BE2C (cell line): ENCODE data around the gene HSBP1.

ENCODE experiments used
- DNase-seq: peaks from one replicate; pipeline ENCODE4 v3.0.0-alpha.2; 2020
- H3K27me3 ChIP-seq: fragments of 250-450 bp; sonication (Bioruptor Pico); 2 replicates; pipeline ENCODE4 v1.5.1; 2020; ENCODE audit warnings: mild to moderate bottlenecking
- H3K36me3 ChIP-seq: fragments of 250-450 bp; sonication (Bioruptor Pico); 2 replicates; pipeline ENCODE4 v1.5.1; 2020; ENCODE audit warnings: mild to moderate bottlenecking
- H3K4me1 ChIP-seq: fragments of 250-450 bp; sonication (Bioruptor Pico); 2 replicates; pipeline ENCODE4 v1.5.1; 2020
- H3K4me3 ChIP-seq: 2 replicates; pipeline ENCODE4 v1.5.1; 2011; ENCODE audit warnings: low read depth, low read length
- H3K9me3 ChIP-seq: fragments of 250-450 bp; sonication (Bioruptor Pico); 2 replicates; pipeline ENCODE4 v1.5.1; 2020
- TF ChIP-seq, protein P1 (sequence below): IDR thresholded peaks from 2 replicates; pipeline ENCODE4 v1.5.1; 2012; ENCODE audit warnings: mild to moderate bottlenecking, low read depth, low read length

The HSBP1 gene

DNA sequence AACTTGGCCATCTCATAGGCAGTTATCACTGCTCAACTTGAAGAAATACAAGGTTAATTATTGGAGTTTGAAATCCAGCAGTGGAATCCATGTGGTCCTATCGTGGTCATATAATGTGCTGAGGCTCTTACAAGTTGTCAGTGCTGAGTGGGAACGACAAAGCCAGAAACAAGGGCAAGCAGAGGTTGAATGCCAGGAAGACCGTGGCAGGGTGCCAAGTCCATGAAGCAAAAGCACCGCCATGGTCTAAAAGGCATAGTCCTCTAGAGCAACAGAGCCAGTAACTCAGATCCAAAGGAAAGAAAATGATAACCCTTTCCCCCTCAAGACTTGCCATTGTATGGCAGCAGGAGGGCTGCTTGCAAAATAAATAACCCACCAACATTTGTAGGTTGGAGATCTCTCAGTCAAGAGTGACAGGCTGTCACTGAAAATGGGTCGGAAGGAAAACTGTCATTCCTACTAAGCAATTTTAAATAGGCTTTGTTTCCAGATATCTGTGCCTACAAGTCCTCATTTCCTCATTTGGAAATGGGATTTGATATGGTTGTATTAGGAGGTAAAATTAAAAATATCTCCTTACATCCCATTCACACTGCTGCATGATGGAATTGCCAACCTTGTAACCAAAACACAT, 36.4 kb upstream of the HSBP1 start:
- no peaks in the 10 kb centered on the region; the same call in 1 of the 2 replicates for H3K27me3 ChIP-seq
- H3K9me3 ChIP-seq: no peaks in the 10 kb centered on the region
- H3K4me3 ChIP-seq: no peak overlapping the region
- no peaks in the 10 kb centered on the region for H3K36me3 ChIP-seq
- DNase-seq: peak; percentile 11
- no peaks in the 10 kb centered on the region for H3K4me1 ChIP-seq
- TF ChIP-seq, protein P1, sequence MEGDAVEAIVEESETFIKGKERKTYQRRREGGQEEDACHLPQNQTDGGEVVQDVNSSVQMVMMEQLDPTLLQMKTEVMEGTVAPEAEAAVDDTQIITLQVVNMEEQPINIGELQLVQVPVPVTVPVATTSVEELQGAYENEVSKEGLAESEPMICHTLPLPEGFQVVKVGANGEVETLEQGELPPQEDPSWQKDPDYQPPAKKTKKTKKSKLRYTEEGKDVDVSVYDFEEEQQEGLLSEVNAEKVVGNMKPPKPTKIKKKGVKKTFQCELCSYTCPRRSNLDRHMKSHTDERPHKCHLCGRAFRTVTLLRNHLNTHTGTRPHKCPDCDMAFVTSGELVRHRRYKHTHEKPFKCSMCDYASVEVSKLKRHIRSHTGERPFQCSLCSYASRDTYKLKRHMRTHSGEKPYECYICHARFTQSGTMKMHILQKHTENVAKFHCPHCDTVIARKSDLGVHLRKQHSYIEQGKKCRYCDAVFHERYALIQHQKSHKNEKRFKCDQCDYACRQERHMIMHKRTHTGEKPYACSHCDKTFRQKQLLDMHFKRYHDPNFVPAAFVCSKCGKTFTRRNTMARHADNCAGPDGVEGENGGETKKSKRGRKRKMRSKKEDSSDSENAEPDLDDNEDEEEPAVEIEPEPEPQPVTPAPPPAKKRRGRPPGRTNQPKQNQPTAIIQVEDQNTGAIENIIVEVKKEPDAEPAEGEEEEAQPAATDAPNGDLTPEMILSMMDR: no peak

DNA sequence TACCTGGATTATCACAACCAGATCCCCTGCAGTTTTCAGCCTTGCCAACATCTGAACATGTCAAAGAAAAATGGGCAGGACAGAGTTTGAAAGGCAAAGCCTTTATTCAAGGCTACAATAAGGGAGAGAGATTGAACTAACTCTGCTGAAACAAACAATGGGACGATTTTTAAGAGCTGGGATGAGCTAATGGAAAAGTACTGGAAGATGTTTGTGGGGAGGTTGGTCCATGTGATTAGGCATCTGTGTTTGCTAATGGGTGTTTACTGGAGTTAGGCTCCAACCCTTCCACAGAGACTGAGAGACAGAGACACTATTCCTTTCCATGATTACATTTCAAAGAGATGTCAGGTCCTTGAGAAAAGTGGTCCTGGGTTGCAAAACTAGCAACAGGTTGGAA, 35.0 kb upstream of the HSBP1 start:
- H3K36me3 ChIP-seq: no peaks in the 10 kb centered on the region
- H3K27me3 ChIP-seq: no peaks in the 10 kb centered on the region; the same call in 1 of the 2 replicates
- no peak for DNase-seq
- no peaks in the 10 kb centered on the region for H3K9me3 ChIP-seq
- TF ChIP-seq, protein P1: no peak
- no peak overlapping the region for H3K4me3 ChIP-seq
- no peaks in the 10 kb centered on the region for H3K4me1 ChIP-seq

DNA sequence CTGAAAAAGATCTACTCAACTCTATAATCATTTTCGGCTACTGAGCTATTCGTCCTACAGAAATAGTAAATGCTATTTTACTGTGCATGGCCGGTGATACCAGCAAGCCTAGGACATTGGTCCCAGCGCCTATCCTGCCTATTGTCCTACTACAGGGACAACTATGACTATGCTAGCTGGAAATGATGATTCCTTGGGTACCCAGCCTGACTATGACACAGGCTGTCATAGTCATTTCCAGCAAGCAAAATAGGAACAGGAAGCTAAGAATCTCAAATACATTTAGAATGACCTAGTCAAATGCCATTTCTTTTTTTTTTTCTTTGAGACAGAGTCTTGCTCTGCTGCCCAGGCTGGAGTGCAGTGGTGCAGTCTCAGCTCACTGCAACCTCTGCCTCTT, 33.7 kb upstream of the HSBP1 start:
- no peaks in the 10 kb centered on the region for H3K9me3 ChIP-seq
- H3K4me3 ChIP-seq: no peak overlapping the region
- H3K36me3 ChIP-seq: no peaks in the 10 kb centered on the region
- no peak for DNase-seq
- no peaks in the 10 kb centered on the region; the same call in 1 of the 2 replicates for H3K27me3 ChIP-seq
- no peaks in the 10 kb centered on the region for H3K4me1 ChIP-seq
- TF ChIP-seq, protein P1: no peak

DNA sequence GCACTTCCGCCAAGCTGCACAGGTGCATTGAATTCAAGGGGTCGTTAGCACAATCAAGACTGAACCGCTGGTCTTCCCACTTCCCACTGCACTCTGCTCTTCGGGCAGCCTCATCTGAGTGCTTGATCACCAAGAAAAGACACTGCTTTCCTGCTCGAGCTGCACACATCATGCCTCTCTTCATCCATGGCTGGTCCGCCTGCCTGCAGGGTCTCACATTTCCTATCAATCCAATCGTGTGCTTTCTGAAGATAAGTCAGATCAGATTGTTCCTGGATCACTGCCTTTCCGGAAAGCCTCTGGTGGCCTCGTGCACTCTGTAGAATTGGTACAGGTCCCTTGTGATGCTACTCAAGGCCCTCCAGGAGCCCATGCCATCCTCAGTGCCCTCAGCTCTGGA, 30.8 kb upstream of the HSBP1 start:
- DNase-seq: no peak
- H3K9me3 ChIP-seq: no peaks in the 10 kb centered on the region
- H3K4me1 ChIP-seq: no peaks in the 10 kb centered on the region
- H3K4me3 ChIP-seq: no peak overlapping the region
- TF ChIP-seq, protein P1: no peak
- no peaks in the 10 kb centered on the region; the same call in 1 of the 2 replicates for H3K27me3 ChIP-seq
- no peaks in the 10 kb centered on the region for H3K36me3 ChIP-seq

DNA sequence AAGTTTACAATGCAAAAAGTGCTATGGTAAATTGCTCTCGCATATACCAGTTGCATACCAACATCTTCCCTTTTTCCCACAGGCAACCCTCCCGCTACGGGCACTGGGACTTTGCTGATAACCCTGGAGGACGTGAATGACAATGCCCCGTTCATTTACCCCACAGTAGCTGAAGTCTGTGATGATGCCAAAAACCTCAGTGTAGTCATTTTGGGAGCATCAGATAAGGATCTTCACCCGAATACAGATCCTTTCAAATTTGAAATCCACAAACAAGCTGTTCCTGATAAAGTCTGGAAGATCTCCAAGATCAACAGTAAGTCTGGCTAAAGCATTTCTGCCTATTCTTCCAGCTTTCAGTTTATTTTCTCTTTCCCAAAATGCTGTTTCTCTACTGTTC, 27.9 kb upstream of the HSBP1 start:
- DNase-seq: no peak
- Histone ChIP-seq H3K36me3 (no peaks in the 10 kb centered on the region), H3K4me3 (no peak overlapping the region), H3K27me3 (no peaks in the 10 kb centered on the region; the same call in 1 of the 2 replicates), H3K9me3 (no peaks in the 10 kb centered on the region), H3K4me1 (no peaks in the 10 kb centered on the region)
- TF ChIP-seq, protein P1: no peak

DNA sequence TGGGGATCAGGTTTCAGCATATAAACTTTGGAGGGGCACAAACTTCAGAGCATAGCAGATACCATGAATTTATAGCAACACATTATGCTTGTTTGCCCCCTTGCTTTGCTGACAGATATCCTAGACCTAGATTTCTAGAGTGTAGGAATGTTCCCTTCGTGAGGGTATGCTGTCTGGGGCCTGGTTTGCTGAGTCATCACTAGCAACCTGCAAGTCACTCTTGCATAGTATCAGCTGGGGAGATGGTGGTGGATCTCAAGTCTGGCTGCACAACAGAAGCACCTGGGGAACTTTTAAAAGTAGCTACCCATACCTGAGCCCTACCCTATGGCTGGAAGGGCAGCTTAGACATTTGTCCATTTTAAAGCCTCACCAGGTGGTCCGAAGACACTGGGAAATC, 22.3 kb upstream of the HSBP1 start:
- peaks cover 3% of the 10 kb centered on the region; the same call in 1 of the 2 replicates for H3K27me3 ChIP-seq
- H3K4me1 ChIP-seq: no peaks in the 10 kb centered on the region
- H3K9me3 ChIP-seq: no peaks in the 10 kb centered on the region
- DNase-seq: no peak
- H3K36me3 ChIP-seq: no peaks in the 10 kb centered on the region
- TF ChIP-seq, protein P1: no peak
- H3K4me3 ChIP-seq: no peak overlapping the region
